ENCODE data around the gene C1QTNF1. TPM values are rescaled to one million over a fixed set of nuclear protein-coding genes. Genes with fewer than 3 reads are reported as not detected.

C1QTNF1 gene
- total RNA-seq, 1 experiment from 2014 or later: 4.0 TPM

DNA sequence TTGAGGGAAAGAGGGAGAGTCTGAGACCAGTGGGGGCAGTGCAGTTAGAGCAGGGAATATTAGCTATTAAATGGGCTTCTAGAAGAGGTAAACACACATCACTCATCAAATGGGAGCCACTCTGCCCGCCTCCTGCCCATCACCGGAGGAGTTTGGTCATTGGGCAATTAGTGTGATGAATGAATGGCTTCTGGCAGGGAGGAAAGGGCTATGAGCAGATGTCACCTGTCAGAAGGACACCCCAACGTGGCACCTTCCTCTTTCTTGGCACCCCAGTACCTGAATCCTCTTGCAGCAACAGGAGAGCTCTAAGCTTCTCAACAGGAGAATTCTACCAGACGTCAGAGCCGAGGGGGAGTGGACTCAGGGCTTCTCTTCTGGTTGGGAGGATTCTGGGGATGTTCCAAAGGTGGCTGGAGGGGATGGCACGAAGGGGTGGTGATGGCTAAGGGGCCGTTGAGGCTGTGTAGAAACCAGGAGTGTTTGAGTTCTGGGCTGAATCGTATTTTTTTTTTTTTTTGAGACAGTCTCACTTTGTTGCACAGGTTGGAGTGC lies 11.0 kb downstream of the C1QTNF1 start:
- no peak for ATAC-seq
- RAD21 ChIA-PET (ENCODE audit: low non-redundant PET in 1 of 2, low total read pairs in 2 of 2, uncharacterized antibody in 2 of 2, unreplicated experiment in 2 of 2): no interaction called here
- POLR2A ChIA-PET: interaction anchor here (2.6 kb wide), 1 partner anchor 8 kb away, joined by 8 read pairs; no protein-coding TSS in a partner anchor
- Histone ChIP-seq H3K4me1 (ENCODE audit: control insufficient read depth in 1 of 2, insufficient read depth in 2 of 2, low read length in 2 of 2) (peaks cover 0 to 4% of the 10 kb centered on the region in 2 experiments; a peak in 2 of 4 replicates), H3K4me2 (ENCODE audit: low read length) (no peak overlapping the region), H2AFZ (ENCODE audit: low read depth, low read length, poor library complexity, severe bottlenecking) (no peak overlapping the region), H3K27me3 (ENCODE audit: insufficient read depth, low read length) (no peaks in the 10 kb centered on the region), H3K36me3 (ENCODE audit: control insufficient read depth in 1 of 2, insufficient read depth in 2 of 2, low read length in 2 of 2) (no peaks in the 10 kb centered on the region), H3K9ac (ENCODE audit: low read length) (no peak overlapping the region), H3K27ac (ENCODE audit: low read depth, low read length) (no peak overlapping the region), H3K9me2 (ENCODE audit: insufficient read depth) (no peaks in the 10 kb centered on the region), H3K79me2 (ENCODE audit: insufficient read depth, low read length) (no peaks in the 10 kb centered on the region), H4K20me1 (ENCODE audit: insufficient read depth) (no peaks in the 10 kb centered on the region), H3K4me3 (replicated peaks in 1 of 2; ENCODE audit: low read depth in 1 of 2, low read length in 2 of 2) (no peak overlapping the region), H3K9me3 (ENCODE audit: control insufficient read depth in 1 of 2, insufficient read depth in 1 of 2, low read depth in 1 of 2, low read length in 2 of 2) (no peaks in the 10 kb centered on the region)
- no TSS peak for BruUV-seq (replicated peaks)
- intact Hi-C loops (cut with micrococcal nuclease): no loop called here
- CTCF ChIA-PET: interaction anchor here (1.8 to 2.4 kb wide), 2 partner anchors 8 to 357 kb away, joined by 4 to 16 read pairs; no protein-coding TSS in a partner anchor
- TF ChIP-seq, protein P1, sequence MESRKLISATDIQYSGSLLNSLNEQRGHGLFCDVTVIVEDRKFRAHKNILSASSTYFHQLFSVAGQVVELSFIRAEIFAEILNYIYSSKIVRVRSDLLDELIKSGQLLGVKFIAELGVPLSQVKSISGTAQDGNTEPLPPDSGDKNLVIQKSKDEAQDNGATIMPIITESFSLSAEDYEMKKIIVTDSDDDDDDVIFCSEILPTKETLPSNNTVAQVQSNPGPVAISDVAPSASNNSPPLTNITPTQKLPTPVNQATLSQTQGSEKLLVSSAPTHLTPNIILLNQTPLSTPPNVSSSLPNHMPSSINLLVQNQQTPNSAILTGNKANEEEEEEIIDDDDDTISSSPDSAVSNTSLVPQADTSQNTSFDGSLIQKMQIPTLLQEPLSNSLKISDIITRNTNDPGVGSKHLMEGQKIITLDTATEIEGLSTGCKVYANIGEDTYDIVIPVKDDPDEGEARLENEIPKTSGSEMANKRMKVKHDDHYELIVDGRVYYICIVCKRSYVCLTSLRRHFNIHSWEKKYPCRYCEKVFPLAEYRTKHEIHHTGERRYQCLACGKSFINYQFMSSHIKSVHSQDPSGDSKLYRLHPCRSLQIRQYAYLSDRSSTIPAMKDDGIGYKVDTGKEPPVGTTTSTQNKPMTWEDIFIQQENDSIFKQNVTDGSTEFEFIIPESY (IDR thresholded peaks at IDR 0.05; ENCODE audit: extremely low read depth, insufficient replicate concordance, low read length): no peak
- TF ChIP-seq EGR1 (IDR thresholded peaks at IDR 0.05; ENCODE audit: low read depth) (no peak), YY1 (IDR thresholded peaks at IDR 0.05; ENCODE audit: extremely low read depth, insufficient replicate concordance, low read depth, low read length) (no peak), CEBPB (IDR thresholded peaks at IDR 0.05; ENCODE audit: low read depth) (no peak), EZH2 (IDR thresholded peaks at IDR 0.05) (no peak), JUND (IDR thresholded peaks at IDR 0.05) (no peak), ELF1 (IDR thresholded peaks at IDR 0.05; ENCODE audit: borderline replicate concordance, low read depth) (no peak), ZNF274 (IDR thresholded peaks at IDR 0.05; ENCODE audit: low read depth, low read length) (no peak), EZH2phosphoT487 (IDR thresholded peaks at IDR 0.05; ENCODE audit: borderline replicate concordance) (no peak), POLR2A (IDR thresholded peaks at IDR 0.05; ENCODE audit: borderline replicate concordance, extremely low read depth, insufficient read depth, insufficient read length) (no peak)
- TF ChIP-seq, protein P2, sequence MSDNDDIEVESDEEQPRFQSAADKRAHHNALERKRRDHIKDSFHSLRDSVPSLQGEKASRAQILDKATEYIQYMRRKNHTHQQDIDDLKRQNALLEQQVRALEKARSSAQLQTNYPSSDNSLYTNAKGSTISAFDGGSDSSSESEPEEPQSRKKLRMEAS (IDR thresholded peaks at IDR 0.05): no peak
- no peak for DNase-seq (ENCODE audit: low read depth, low spot score)

All from HCT116 (cell line).